MCF 10A (cell line): ENCODE data around the gene SH3D19. TPM values are rescaled to one million over a fixed set of nuclear protein-coding genes. Genes with fewer than 3 reads are reported as not detected.
"Not testable (repeated sequence)": the region's sequence is repeated elsewhere in the genome, so short reads cannot be mapped to it uniquely, and the experiment has no call there.

Source experiments
- BruUV-seq: library from RNA; stranded (reverse); fragments of 400-500 nt; replicated peaks from 2 replicates; lab custom pipeline; 2021; lab: Mats Ljungman, UMichigan
- CTCF ChIA-PET: fragments of 300-600 bp; sonication (Branson Sonifier 250); formaldehyde crosslinking; extraction: SDS; loops from one replicate; lab custom pipeline; 2021; ENCODE audit warnings: antibody characterized with exemption, inconsistent platforms; lab: Yijun Ruan, JAX
- POLR2A ChIA-PET: fragments of 300-600, 350-650 bp; sonication (Branson Sonifier 250); formaldehyde crosslinking; extraction: SDS; loops from one replicate; lab custom pipeline; 2020; ENCODE audit warnings: antibody characterized with exemption, inconsistent platforms; lab: Yijun Ruan, JAX
- DNase-seq: peaks from one replicate; pipeline ENCODE4 v3.0.0-alpha.2; 2018; ENCODE audit not compliant: unreplicated experiment
- H3K27ac Mint-ChIP-seq: one replicate; pipeline ENCODE4 v1.8.0; 2022; ENCODE audit warnings: mild to moderate bottlenecking, low read depth, mixed read lengths; ENCODE audit not compliant: unreplicated experiment
- H3K27me3 Mint-ChIP-seq: one replicate; pipeline ENCODE4 v1.8.0; 2022; ENCODE audit warnings: mixed read lengths; ENCODE audit not compliant: insufficient read depth, unreplicated experiment
- H3K36me3 Mint-ChIP-seq: one replicate; pipeline ENCODE4 v1.8.0; 2022; ENCODE audit warnings: mild to moderate bottlenecking, moderate library complexity, mixed read lengths; ENCODE audit not compliant: insufficient read depth, unreplicated experiment
- H3K4me1 Mint-ChIP-seq: one replicate; pipeline ENCODE4 v1.8.0; 2022; ENCODE audit warnings: mixed read lengths; ENCODE audit not compliant: insufficient read depth, unreplicated experiment
- H3K4me3 Mint-ChIP-seq: one replicate; pipeline ENCODE4 v1.8.0; 2022; ENCODE audit warnings: mild to moderate bottlenecking, moderate library complexity, mixed read lengths; ENCODE audit not compliant: unreplicated experiment
- H3K9me3 Mint-ChIP-seq: one replicate; pipeline ENCODE4 v1.8.0; 2022; ENCODE audit warnings: mixed read lengths; ENCODE audit not compliant: unreplicated experiment
- CTCF ChIP-seq: fragments of 200-600 bp; IDR thresholded peaks from one replicate; pipeline ENCODE4 v1.8.0; 2022; ENCODE audit warnings: antibody characterized with exemption, mild to moderate bottlenecking; ENCODE audit not compliant: unreplicated experiment
- intact Hi-C: fragments of 100-400 bp; cut with micrococcal nuclease; formaldehyde crosslinking; loops from 2 replicates; pipeline ENCODE4 v1.14.1; 2022
- total RNA-seq: library from RNA; stranded (reverse); gene quantifications from 2 replicates; pipeline ENCODE4 v1.2.3, GENCODE V29; 2022

SH3D19 gene
- total RNA-seq, 1 experiment from 2014 or later, result 51.3 TPM

GRCh38 chr4:151142758-151143157 lies 182.6 kb downstream of the SH3D19 start:
- no peak for DNase-seq
- Mint-ChIP-seq H3K4me1 (no peaks in the 10 kb centered on the region), H3K9me3 (no peaks in the 10 kb centered on the region), H3K36me3 (peaks cover 72% of the 10 kb centered on the region), H3K4me3 (no peak overlapping the region), H3K27ac (no peak overlapping the region), H3K27me3 (no peaks in the 10 kb centered on the region)
- intact Hi-C loops, result no loop called here
- BruUV-seq, result no TSS peak
- CTCF ChIA-PET, result interaction anchor here (0.7 kb wide), 1 partner anchor 1243 kb away, joined by 3 read pairs; no protein-coding TSS in a partner anchor
- no peak for TF ChIP-seq CTCF
- POLR2A ChIA-PET, result no interaction called here

- H3K4me1 Mint-ChIP-seq, result no peaks in the 10 kb centered on the region
- no peak for TF ChIP-seq CTCF
- no peaks in the 10 kb centered on the region for H3K27me3 Mint-ChIP-seq
- H3K4me3 Mint-ChIP-seq, result no peak overlapping the region
- BruUV-seq, result no TSS peak
- POLR2A ChIA-PET, result no interaction called here
- no peak overlapping the region for H3K27ac Mint-ChIP-seq
- CTCF ChIA-PET, result interaction anchor here (1.2 kb wide), 1 partner anchor 36 kb away, joined by 4 read pairs; no protein-coding TSS in a partner anchor
- intact Hi-C loops, result no loop called here
- no peak for DNase-seq
- peaks cover 65% of the 10 kb centered on the region for H3K36me3 Mint-ChIP-seq
- no peaks in the 10 kb centered on the region for H3K9me3 Mint-ChIP-seq
Measured at GRCh38 chr4:151139814-151140213, 185.6 kb downstream of the SH3D19 start.

- intact Hi-C loops, BruUV-seq, POLR2A ChIA-PET, H3K9me3 Mint-ChIP-seq, H3K27ac Mint-ChIP-seq, DNase-seq, H3K27me3 Mint-ChIP-seq, H3K4me3 Mint-ChIP-seq, H3K4me1 Mint-ChIP-seq: not testable (repeated sequence)
- peaks cover 68% of the 10 kb centered on the region for H3K36me3 Mint-ChIP-seq
- CTCF ChIA-PET, result interaction anchor here (1.1 to 1.2 kb wide), 2 partner anchors 8 to 226 kb away, joined by 3 to 4 read pairs; no protein-coding TSS in a partner anchor
Measured at GRCh38 chr4:151136048-151136447, 189.4 kb downstream of the SH3D19 start.

GRCh38 chr4:151133311-151133710 lies 192.1 kb downstream of the SH3D19 start:
- TF ChIP-seq CTCF, result no peak

More at GRCh38 chr4:151133311-151133710, 192.1 kb downstream of the SH3D19 start:
- intact Hi-C loops, result no loop called here
- DNase-seq, result no peak
- no peaks in the 10 kb centered on the region for H3K27me3 Mint-ChIP-seq
- no TSS peak for BruUV-seq
- H3K4me1 Mint-ChIP-seq, result no peaks in the 10 kb centered on the region
- ChIA-PET CTCF (no interaction called here), POLR2A (interaction anchor here (1.2 kb wide), 1 partner anchor 94 kb away, joined by 3 read pairs; no protein-coding TSS in a partner anchor)
- H3K4me3 Mint-ChIP-seq, result no peak overlapping the region
- H3K36me3 Mint-ChIP-seq, result peaks cover 75% of the 10 kb centered on the region
- no peak overlapping the region for H3K27ac Mint-ChIP-seq
- no peaks in the 10 kb centered on the region for H3K9me3 Mint-ChIP-seq
